Left lung (tissue), 10 donors: ENCODE measurements around the gene COL9A2. TPM values are rescaled to one million over a fixed set of nuclear protein-coding genes. Genes with fewer than 3 reads are reported as not detected.

Experiments
- ATAC-seq: fragments of 200-7000 bp; cut with Tn5 transposase; one replicate; pipeline ENCODE4 v1.9.1; 2020; ENCODE audit warnings: moderate library complexity
- DNase-seq, 4 donors: peaks; one replicate each; pipeline ENCODE4 v3.0.0-alpha.2; 2013 to 2020
- H3K27ac ChIP-seq, 2 donors: fragments of 200-600 bp; sonication (generic) in 1 of 2; one replicate each; pipeline versions ENCODE4 v1.5.0 to v1.8.0; 2020 to 2021
- H3K27me3 ChIP-seq, 2 donors: fragments of 200-600 bp; sonication (generic) in 1 of 2; one replicate each; pipeline versions ENCODE4 v1.5.0 to v1.8.0; 2020 to 2021
- H3K36me3 ChIP-seq, 2 donors: fragments of 200-600 bp; sonication (generic) in 1 of 2; one replicate each; pipeline versions ENCODE4 v1.5.0 to v1.8.0; 2020 to 2021
- H3K4me1 ChIP-seq, 2 donors: fragments of 200-600 bp; one replicate each; pipeline ENCODE4 v1.8.0; 2021
- H3K4me3 ChIP-seq, 2 donors: fragments of 200-600 bp; sonication (generic) in 1 of 2; one replicate each; pipeline versions ENCODE4 v1.5.0 to v1.8.0; 2020 to 2021; ENCODE audit warnings: mild to moderate bottlenecking in 1 of 2
- H3K9me3 ChIP-seq, 2 donors: fragments of 200-600 bp; sonication (generic) in 1 of 2; one replicate each; pipeline versions ENCODE4 v1.5.0 to v1.8.0; 2020 to 2021
- intact Hi-C, 2 donors: fragments of 100-400 bp; cut with DNase I; formaldehyde crosslinking; loops; one replicate each; pipeline versions ENCODE4 v1.11.2 to v1.14.2; 2022
- polyA plus RNA-seq, 6 donors: library from polyadenylated mRNA; unstranded; fragments of 120-200 nt; gene quantifications; one replicate each; pipeline ENCODE4 v1.2.1, GENCODE V29; 2013; ENCODE audit not compliant: insufficient read length in 6 of 6
- total RNA-seq, 2 donors: library from RNA; stranded (reverse); fragmentation: NEBNext Ultra II Directional; extraction: Animal tissue kit (Norgen Biotek cat#: 25700); gene quantifications; one replicate each; pipeline ENCODE4 v1.2.1, GENCODE V29; 2021
- TF ChIP-seq, protein P1 (sequence below), 2 donors: fragments of 200-600 bp; sonication (generic) in 1 of 2; IDR thresholded peaks; one replicate each; pipeline versions ENCODE4 v1.5.0 to v1.8.0; 2021; ENCODE audit warnings: antibody characterized with exemption in 2 of 2
- donor health status: DM: no; HTN: yes; CAD: no.
- donor health status: DM: no; HTN: no; CAD: no.

The COL9A2 gene
- total and polyA plus RNA-seq, 8 donors, result 1.1 to 29.7 (median 19.9) TPM

DNA sequence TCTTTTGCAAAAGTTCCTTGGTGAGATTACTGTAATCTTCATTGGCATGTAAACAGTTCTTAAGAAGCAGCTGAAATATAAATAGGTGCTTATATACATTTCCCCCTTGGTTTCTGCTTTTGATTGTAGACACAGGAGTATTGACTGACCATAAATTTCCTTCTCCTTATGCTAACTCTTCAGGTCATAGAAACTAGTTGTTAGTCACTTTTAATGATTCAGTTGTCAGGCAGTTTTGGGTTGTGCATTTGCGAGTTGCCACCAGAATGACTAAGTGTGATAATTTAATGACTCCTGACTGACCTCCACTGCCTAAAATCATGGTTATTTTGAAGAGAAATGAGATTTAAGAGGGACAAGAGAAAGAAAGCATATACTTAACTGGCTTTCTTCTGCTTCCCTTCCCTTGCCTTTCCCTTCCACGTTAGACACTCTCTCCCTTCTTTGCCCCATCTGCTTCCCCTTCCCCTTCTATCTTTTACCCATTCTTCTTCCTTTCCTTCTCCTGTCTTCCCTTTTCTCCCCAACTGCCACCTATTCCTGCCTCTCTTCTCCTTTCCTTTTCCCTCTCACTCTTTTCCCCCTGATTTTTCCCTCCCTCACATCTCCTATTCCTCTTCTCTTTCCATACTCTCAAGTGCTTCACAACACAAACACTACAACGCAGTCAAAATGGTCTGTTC is 46.8 kb downstream of the COL9A2 start:
- H3K27ac ChIP-seq, result no peak overlapping the region
- no peak for ATAC-seq
- no peaks in the 10 kb centered on the region for H3K9me3 ChIP-seq
- no peaks in the 10 kb centered on the region for H3K4me1 ChIP-seq
- TF ChIP-seq, protein P1, sequence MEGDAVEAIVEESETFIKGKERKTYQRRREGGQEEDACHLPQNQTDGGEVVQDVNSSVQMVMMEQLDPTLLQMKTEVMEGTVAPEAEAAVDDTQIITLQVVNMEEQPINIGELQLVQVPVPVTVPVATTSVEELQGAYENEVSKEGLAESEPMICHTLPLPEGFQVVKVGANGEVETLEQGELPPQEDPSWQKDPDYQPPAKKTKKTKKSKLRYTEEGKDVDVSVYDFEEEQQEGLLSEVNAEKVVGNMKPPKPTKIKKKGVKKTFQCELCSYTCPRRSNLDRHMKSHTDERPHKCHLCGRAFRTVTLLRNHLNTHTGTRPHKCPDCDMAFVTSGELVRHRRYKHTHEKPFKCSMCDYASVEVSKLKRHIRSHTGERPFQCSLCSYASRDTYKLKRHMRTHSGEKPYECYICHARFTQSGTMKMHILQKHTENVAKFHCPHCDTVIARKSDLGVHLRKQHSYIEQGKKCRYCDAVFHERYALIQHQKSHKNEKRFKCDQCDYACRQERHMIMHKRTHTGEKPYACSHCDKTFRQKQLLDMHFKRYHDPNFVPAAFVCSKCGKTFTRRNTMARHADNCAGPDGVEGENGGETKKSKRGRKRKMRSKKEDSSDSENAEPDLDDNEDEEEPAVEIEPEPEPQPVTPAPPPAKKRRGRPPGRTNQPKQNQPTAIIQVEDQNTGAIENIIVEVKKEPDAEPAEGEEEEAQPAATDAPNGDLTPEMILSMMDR (IDR thresholded peaks at IDR 0.05), result no peak
- no peak overlapping the region for H3K4me3 ChIP-seq
- H3K27me3 ChIP-seq, result no peaks in the 10 kb centered on the region
- DNase-seq, result no peak
- peaks cover 0 to 86% of the 10 kb centered on the region in 2 donors for H3K36me3 ChIP-seq
- intact Hi-C loops, result no loop called here

DNA sequence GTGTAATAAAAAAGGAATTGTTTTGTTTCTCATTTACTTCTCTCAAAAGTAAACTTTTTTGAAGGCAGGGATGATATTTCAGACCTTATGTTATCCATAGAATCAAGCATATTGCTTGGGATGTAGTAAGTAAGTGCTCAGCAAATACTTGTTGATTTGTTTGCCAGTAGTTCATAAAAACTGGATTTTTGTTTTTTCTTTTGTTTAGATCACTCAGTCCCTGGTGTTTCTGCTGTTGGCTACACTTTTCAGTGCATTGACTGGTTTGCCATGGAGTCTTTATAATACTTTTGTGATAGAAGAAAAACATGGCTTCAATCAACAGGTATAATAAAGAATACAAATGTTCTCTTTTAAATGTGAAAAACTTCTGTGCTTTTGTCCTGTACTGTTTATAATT is 48.9 kb downstream of the COL9A2 start:
- no peaks in the 10 kb centered on the region for H3K9me3 ChIP-seq
- intact Hi-C loops, result no loop called here
- peaks cover 0 to 2% of the 10 kb centered on the region in 2 donors for H3K4me1 ChIP-seq
- DNase-seq (no peak), ATAC-seq (no peak)
- peak overlapping the region in 1 of 2 donors; percentile 80 for H3K27ac ChIP-seq
- no peaks in the 10 kb centered on the region for H3K27me3 ChIP-seq
- peaks cover 0 to 79% of the 10 kb centered on the region in 2 donors for H3K36me3 ChIP-seq
- H3K4me3 ChIP-seq, result no peak overlapping the region
- TF ChIP-seq, protein P1 (IDR thresholded peaks at IDR 0.05), result no peak

DNA sequence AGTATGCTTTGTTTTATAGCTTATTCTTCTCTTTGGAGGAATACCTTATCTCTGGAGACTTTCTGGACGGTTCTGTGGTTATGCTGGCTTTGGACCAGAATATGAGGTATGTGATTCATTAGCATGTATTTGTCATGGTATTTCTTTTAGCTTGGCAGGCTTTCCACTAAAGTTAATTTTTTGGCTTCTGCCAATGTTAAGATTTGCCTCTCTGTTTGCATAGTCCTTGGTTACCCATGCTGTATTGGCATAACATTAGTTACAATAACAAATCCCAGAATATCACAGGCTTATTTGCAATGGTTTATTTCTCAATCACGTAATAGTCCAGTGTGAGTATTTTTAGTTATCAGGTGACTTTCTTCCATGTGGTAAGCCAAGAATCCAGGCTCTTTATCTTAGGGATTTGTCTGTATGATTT is 49.3 kb downstream of the COL9A2 start:
- no peak for DNase-seq
- H3K27me3 ChIP-seq, result no peaks in the 10 kb centered on the region
- H3K36me3 ChIP-seq, result peaks cover 0 to 79% of the 10 kb centered on the region in 2 donors
- peaks cover 0 to 6% of the 10 kb centered on the region in 2 donors for H3K4me1 ChIP-seq
- H3K4me3 ChIP-seq, result no peak overlapping the region
- intact Hi-C loops, result no loop called here
- H3K27ac ChIP-seq, result peak overlapping the region; percentile 24 to 80
- peak; percentile 91 for ATAC-seq
- TF ChIP-seq, protein P1 (IDR thresholded peaks at IDR 0.05), result no peak
- H3K9me3 ChIP-seq, result no peaks in the 10 kb centered on the region

DNA sequence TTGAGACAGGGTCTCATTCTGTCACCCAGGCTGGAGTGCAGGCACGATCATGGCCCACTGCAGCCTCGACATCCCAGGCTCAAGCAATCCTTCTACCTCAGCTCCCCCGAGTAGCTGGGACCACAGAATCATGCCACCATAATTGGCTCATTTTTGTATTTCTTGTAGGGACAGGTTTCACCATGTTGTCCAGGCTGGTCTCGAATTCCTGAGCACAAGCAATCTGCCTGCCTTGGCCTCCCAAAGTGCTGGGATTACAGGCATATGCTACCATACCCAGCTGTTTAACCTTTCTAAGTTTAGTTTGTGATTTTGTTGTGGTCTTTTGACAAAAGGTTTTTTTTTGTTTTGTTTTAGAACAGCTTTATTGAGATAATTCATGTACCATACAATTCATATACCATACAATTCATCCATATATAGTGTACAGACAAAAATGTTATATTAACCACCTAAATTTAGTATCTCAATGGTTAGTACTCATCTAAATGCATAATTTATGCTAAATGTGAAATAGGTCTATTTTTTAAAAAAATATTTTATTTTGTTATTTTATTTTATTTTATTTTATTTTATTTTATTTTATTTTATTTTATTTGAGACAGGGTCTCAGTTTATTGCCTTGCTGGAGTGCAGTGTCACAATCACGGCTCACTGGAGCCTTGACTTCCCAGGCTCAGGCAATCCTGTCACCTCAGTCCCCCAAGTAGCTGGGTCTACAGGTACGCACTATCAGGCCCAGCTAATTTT is 50.1 kb downstream of the COL9A2 start:
- Histone ChIP-seq H3K36me3 (peaks cover 0 to 79% of the 10 kb centered on the region in 2 donors), H3K9me3 (no peaks in the 10 kb centered on the region), H3K27me3 (no peaks in the 10 kb centered on the region), H3K27ac (peak overlapping the region; percentile 24 to 80), H3K4me1 (peaks cover 0 to 14% of the 10 kb centered on the region in 2 donors), H3K4me3 (no peak overlapping the region)
- DNase-seq (no peak), ATAC-seq (no peak)
- intact Hi-C loops, result no loop called here
- TF ChIP-seq, protein P1 (IDR thresholded peaks at IDR 0.05), result no peak

DNA sequence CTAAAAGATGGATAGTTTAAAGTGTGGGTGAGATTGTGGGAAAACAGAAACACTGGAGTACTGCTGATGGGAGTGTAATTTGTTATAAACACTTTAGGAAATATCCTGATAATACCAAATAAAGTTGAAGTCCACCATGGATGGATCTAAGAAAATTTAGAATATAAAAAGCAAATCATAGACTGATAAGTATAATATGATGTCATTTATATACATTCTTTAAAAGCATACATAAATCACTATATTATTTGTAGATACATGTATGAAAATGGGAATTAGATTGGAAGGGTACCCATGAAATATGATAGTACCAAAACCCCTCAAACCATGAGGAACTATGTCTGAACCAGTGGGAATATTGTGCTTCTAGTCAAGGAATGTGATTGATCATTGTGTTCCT is 51.2 kb downstream of the COL9A2 start:
- Histone ChIP-seq H3K4me3 (no peak overlapping the region), H3K36me3 (peaks cover 0 to 79% of the 10 kb centered on the region in 2 donors), H3K4me1 (peaks cover 0 to 22% of the 10 kb centered on the region in 2 donors), H3K9me3 (no peaks in the 10 kb centered on the region), H3K27me3 (no peaks in the 10 kb centered on the region), H3K27ac (no peak overlapping the region)
- no peak for ATAC-seq
- TF ChIP-seq, protein P1 (IDR thresholded peaks at IDR 0.05), result no peak
- intact Hi-C loops, result no loop called here
- no peak for DNase-seq
